Activated T-helper 17 cell treated with anti-CD3 and anti-CD28 coated beads, Interleukin-2, amount 50 U/mL, for 72 hours (primary cell): Measurements from ENCODE around the gene SUFU. TPM values are rescaled to one million over a fixed set of nuclear protein-coding genes. Genes with fewer than 3 reads are reported as not detected.

ENCODE experiments used
- ATAC-seq: fragments of 150-1000 bp; cut with Tn5 transposase; replicated peaks from 2 replicates; pipeline ENCODE4 v1.10.0; 2021; ENCODE audit warnings: mild to moderate bottlenecking, moderate library complexity
- H3K27ac Mint-ChIP-seq: one replicate; pipeline ENCODE4 v1.8.0; 2022; ENCODE audit warnings: mixed read lengths
- H3K27me3 Mint-ChIP-seq: one replicate; pipeline ENCODE4 v1.8.0; 2022; ENCODE audit warnings: mixed read lengths
- H3K36me3 Mint-ChIP-seq: one replicate; pipeline ENCODE4 v1.8.0; 2022; ENCODE audit warnings: low read depth, mild to moderate bottlenecking, mixed read lengths
- H3K4me1 Mint-ChIP-seq: one replicate; pipeline ENCODE4 v1.8.0; 2022; ENCODE audit warnings: mixed read lengths
- H3K4me3 Mint-ChIP-seq: one replicate; pipeline ENCODE4 v1.8.0; 2022; ENCODE audit warnings: mild to moderate bottlenecking, mixed read lengths
- H3K9me3 Mint-ChIP-seq: one replicate; pipeline ENCODE4 v1.8.0; 2022; ENCODE audit warnings: mixed read lengths
- total RNA-seq, 2 donors: library from RNA; stranded (reverse); gene quantifications; one replicate each; pipeline ENCODE4 v1.2.3, GENCODE V29; 2022

SUFU gene
- total RNA-seq, 2 donors from 2014 or later, result 11.1 to 16.2 TPM

DNA sequence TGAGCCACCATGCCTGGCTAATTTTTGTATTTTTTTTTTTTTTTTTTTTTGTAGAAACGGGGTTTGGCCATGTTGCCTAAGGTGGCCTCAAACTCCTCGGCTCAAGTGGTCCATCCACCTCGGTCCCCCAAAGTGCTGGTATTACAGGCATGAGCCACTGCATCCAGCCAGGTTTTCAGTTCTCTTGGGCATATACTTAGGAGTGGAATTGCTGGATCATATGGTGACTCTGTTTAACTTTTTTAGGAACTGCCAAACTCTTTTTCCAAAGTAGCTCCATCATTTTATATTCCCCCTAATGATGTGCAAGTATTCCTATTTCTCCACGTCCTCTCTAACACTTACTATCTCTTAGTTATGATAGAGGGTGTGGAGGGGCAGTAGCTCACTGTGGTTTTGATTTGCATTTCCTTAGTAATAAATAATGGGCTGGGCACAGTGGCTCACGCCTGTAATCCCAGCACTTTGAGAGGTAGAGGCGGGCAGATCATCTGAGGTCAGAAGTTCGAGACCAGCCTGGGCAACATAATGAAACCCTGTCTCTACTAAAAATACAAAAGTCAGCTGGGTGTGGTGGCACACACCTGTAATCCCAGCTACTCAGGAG is 41.6 kb downstream of the SUFU start:
- H3K4me1 Mint-ChIP-seq, result peaks cover 7% of the 10 kb centered on the region
- no peak overlapping the region for H3K4me3 Mint-ChIP-seq
- peaks cover 17% of the 10 kb centered on the region for H3K36me3 Mint-ChIP-seq
- no peak overlapping the region for H3K27ac Mint-ChIP-seq
- no peaks in the 10 kb centered on the region for H3K9me3 Mint-ChIP-seq
- H3K27me3 Mint-ChIP-seq, result no peaks in the 10 kb centered on the region
- ATAC-seq, result no peak

GRCh38 chr10:102545997-102546396 is 42.2 kb downstream of the SUFU start:
- Mint-ChIP-seq H3K36me3 (peaks cover 23% of the 10 kb centered on the region), H3K9me3 (no peaks in the 10 kb centered on the region), H3K4me3 (no peak overlapping the region), H3K4me1 (peaks cover 7% of the 10 kb centered on the region), H3K27ac (no peak overlapping the region), H3K27me3 (no peaks in the 10 kb centered on the region)
- ATAC-seq, result no peak

- H3K4me1 Mint-ChIP-seq, result peaks cover 7% of the 10 kb centered on the region
- no peak overlapping the region for H3K27ac Mint-ChIP-seq
- no peak overlapping the region for H3K4me3 Mint-ChIP-seq
- no peaks in the 10 kb centered on the region for H3K27me3 Mint-ChIP-seq
- H3K36me3 Mint-ChIP-seq, result peaks cover 30% of the 10 kb centered on the region
- ATAC-seq, result no peak
- no peaks in the 10 kb centered on the region for H3K9me3 Mint-ChIP-seq
These were observed 43.0 kb downstream of the SUFU start for GRCh38 chr10:102546606-102547320.

- Mint-ChIP-seq H3K27me3 (no peaks in the 10 kb centered on the region), H3K9me3 (no peaks in the 10 kb centered on the region), H3K36me3 (peaks cover 41% of the 10 kb centered on the region), H3K4me3 (no peak overlapping the region), H3K27ac (no peak overlapping the region), H3K4me1 (peaks cover 4% of the 10 kb centered on the region)
- ATAC-seq, result no peak
These were observed 45.8 kb downstream of the SUFU start for GRCh38 chr10:102549549-102549948.

DNA sequence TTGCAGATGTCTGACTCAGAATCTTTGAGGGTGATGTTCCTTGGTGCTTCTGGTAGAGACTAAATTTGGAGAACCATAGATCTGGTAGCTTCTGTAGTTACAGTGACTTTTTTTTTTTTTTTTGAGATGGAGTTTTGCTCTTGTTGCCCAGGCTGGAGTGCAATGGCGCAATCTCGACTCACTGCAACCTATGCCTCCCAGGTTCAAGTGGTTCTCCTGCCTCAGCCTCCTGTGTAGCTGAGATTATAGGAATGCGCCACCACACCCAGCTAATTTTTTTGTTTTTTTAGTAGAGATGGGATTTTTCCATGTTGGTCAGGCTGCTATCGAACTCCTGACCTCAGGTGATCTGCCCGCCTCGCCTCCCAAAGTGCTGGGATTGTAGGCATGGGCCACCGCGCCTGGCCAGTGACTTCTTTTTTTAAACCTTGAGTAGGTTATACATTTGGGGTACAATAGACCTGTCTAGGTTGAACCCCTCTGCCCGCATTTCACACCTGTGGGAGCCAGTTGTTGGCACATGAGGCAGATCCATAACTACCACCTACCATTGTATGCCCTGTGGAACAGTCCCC is 47.0 kb downstream of the SUFU start:
- peaks cover 43% of the 10 kb centered on the region for H3K36me3 Mint-ChIP-seq
- no peak for ATAC-seq
- H3K4me3 Mint-ChIP-seq, result no peak overlapping the region
- H3K27ac Mint-ChIP-seq, result no peak overlapping the region
- H3K9me3 Mint-ChIP-seq, result no peaks in the 10 kb centered on the region
- H3K4me1 Mint-ChIP-seq, result peaks cover 6% of the 10 kb centered on the region
- no peaks in the 10 kb centered on the region for H3K27me3 Mint-ChIP-seq

DNA sequence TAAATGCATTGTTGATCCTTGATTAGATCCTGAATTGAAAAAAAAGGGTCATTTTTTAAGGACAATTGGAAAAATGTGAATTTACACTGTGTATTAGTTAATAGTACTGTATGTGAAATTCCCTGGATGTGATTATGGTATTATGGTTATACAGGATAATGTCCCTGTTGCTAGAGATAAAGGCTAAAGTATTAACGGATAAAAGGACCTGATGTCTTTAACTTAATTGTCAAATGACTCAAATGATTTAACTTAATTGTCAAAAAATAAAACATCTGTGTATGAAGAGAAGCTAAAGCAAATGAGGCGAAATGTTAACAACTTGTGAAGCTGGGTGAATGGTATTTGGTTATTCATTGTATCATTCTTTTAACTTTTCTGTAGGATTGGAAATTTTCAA is 48.8 kb downstream of the SUFU start:
- no peak overlapping the region for H3K27ac Mint-ChIP-seq
- H3K4me3 Mint-ChIP-seq, result no peak overlapping the region
- H3K4me1 Mint-ChIP-seq, result peaks cover 13% of the 10 kb centered on the region
- no peaks in the 10 kb centered on the region for H3K27me3 Mint-ChIP-seq
- ATAC-seq, result no peak
- no peaks in the 10 kb centered on the region for H3K9me3 Mint-ChIP-seq
- H3K36me3 Mint-ChIP-seq, result peaks cover 43% of the 10 kb centered on the region

DNA sequence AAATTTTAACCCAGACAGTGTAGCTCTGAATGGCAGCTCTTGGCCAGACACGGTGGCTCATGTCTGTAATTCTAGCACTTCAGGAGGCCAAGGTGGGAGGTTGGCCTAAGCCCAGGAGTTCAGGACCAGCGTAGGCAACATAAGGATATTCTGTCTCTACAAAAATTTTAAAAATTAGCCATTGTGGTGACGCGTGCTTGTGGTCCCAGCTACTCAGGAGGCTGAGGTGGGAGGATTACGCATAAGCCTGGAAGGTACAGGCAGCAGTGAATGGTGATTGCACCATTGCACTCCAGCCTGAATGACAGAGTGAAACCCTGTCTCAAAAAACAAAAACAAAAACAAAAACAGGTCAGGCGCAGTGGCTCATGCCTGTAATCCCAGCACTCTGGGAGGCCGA is 50.0 kb downstream of the SUFU start:
- H3K4me3 Mint-ChIP-seq, result no peak overlapping the region
- peaks cover 13% of the 10 kb centered on the region for H3K4me1 Mint-ChIP-seq
- ATAC-seq, result no peak
- no peak overlapping the region for H3K27ac Mint-ChIP-seq
- H3K9me3 Mint-ChIP-seq, result no peaks in the 10 kb centered on the region
- peaks cover 43% of the 10 kb centered on the region for H3K36me3 Mint-ChIP-seq
- H3K27me3 Mint-ChIP-seq, result no peaks in the 10 kb centered on the region

DNA sequence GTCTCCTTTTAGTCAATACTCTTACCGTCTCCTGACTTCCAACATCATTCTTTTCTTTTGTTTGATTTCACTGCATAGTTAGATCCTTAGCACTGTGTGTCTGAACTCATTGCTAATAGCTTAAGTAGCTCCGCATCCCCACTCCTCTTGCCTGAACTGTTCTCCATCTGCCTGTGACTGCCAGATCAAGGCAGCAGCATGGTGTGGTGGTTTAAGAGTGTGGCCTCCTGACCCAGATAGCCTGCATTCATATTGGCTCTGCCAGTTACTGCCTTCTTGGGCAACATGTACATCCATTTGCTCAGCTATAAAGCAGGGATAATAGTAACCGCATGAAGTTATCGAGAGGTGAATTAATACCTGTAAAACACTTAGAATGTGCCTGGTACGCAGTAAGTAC is 50.8 kb downstream of the SUFU start:
- ATAC-seq, result no peak
- peaks cover 38% of the 10 kb centered on the region for H3K36me3 Mint-ChIP-seq
- peaks cover 13% of the 10 kb centered on the region for H3K4me1 Mint-ChIP-seq
- no peaks in the 10 kb centered on the region for H3K9me3 Mint-ChIP-seq
- H3K4me3 Mint-ChIP-seq, result no peak overlapping the region
- H3K27ac Mint-ChIP-seq, result no peak overlapping the region
- H3K27me3 Mint-ChIP-seq, result no peaks in the 10 kb centered on the region

GRCh38 chr10:102555781-102556328 is 52.1 kb downstream of the SUFU start:
- H3K27ac Mint-ChIP-seq, result peak overlapping the region; percentile 66
- H3K9me3 Mint-ChIP-seq, result no peaks in the 10 kb centered on the region
- no peak overlapping the region for H3K4me3 Mint-ChIP-seq
- H3K4me1 Mint-ChIP-seq, result peaks cover 13% of the 10 kb centered on the region
- H3K36me3 Mint-ChIP-seq, result peaks cover 25% of the 10 kb centered on the region
- ATAC-seq, result no peak
- H3K27me3 Mint-ChIP-seq, result no peaks in the 10 kb centered on the region

DNA sequence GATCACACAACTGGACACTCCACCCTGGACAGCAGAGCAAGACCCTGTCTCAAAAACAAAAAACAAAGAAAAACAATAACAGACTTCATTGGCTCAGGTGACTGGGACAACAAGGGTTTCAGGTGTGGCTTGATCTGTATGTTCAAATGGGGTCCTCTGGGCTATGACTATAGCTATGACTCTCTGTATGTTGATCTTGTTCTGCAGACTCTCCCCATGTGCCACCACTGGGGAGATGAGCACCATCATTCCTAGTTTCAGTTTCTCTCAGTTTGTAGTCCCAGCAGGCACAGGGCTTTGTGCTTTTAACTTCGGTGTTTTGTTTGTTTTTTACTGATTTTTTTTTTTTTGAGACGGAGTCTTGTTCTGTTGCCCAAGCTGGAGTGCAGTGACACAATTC is 53.8 kb downstream of the SUFU start:
- Mint-ChIP-seq H3K4me1 (peaks cover 13% of the 10 kb centered on the region), H3K36me3 (peaks cover 9% of the 10 kb centered on the region), H3K27ac (no peak overlapping the region), H3K27me3 (no peaks in the 10 kb centered on the region), H3K4me3 (no peak overlapping the region), H3K9me3 (no peaks in the 10 kb centered on the region)
- ATAC-seq, result peak; percentile 60

DNA sequence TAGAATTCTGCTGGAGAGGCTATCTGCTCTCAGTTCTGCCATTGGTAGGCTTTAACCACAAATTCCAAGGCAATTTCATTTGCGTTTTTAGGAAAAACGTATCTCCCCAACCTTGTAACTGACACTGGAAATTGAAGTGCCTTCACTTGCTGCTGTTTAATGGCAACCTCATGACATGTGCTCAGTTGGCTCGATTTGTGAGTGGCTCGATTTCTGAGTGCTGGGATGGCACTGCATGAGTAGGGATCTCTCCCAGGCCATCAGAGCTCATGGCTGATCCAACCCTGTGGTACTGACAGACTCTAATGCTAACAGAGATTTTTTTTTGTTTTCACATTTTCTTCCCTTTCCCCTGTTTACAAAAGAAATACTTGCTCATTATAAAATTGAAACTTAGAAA is 56.0 kb downstream of the SUFU start:
- Mint-ChIP-seq H3K27me3 (no peaks in the 10 kb centered on the region), H3K27ac (peak overlapping the region; percentile 40), H3K4me1 (peaks cover 8% of the 10 kb centered on the region), H3K36me3 (peaks cover 11% of the 10 kb centered on the region), H3K9me3 (no peaks in the 10 kb centered on the region), H3K4me3 (no peak overlapping the region)
- ATAC-seq, result no peak

DNA sequence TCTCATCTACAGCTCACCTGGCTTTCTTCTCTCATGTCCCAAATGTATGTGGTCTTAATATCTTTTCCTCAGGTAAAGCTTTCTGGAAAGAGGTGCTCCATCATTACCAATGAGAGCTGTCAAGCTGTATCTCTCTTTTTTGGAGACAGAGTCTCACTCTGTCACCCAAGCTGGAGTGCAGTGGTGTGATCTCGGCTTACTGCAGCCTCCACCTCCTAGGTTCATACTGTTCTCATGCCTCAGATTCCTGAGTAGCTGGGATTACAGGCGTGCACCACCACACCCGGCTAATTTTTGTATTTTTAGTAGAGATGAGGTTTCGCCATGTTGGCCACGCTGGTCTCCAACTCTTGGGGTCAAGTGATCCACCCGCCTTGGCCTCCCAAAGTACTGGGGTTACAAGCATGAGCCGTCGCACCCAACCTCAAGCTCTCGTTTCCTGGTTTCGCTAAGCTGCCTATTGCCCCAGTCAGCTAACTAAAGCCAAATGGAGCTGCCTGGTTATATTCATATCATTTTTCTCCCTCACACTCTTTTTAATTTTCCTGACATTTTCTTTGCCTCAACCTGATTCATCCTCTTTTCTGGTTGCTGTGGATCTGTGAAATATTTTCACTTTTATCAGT is 60.5 kb downstream of the SUFU start:
- no peaks in the 10 kb centered on the region for H3K27me3 Mint-ChIP-seq
- no peak for ATAC-seq
- H3K36me3 Mint-ChIP-seq, result peaks cover 11% of the 10 kb centered on the region
- no peaks in the 10 kb centered on the region for H3K4me1 Mint-ChIP-seq
- no peaks in the 10 kb centered on the region for H3K9me3 Mint-ChIP-seq
- H3K27ac Mint-ChIP-seq, result no peak overlapping the region
- H3K4me3 Mint-ChIP-seq, result no peak overlapping the region

DNA sequence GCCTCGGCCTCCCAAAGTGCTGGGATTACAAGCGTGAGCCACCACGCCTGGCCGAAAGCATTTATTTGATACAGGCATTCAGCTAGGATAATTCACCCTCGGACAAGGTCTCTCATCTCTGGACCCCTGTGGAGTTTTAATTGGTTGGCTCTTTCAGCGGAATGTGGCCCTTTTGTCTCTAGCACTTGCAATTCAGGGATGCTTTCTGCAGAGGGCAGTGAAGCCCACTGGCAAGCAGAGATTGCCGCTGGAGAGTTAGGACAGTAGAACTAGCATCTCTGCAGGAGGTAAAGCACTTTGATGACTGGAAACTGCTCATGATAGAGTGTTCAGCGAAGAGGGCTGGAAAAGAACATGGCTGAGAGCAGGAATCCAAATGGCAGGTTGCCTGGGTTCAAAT is 62.0 kb downstream of the SUFU start:
- Mint-ChIP-seq H3K27ac (no peak overlapping the region), H3K27me3 (no peaks in the 10 kb centered on the region), H3K4me3 (no peak overlapping the region), H3K9me3 (no peaks in the 10 kb centered on the region), H3K4me1 (peaks cover 4% of the 10 kb centered on the region), H3K36me3 (peaks cover 11% of the 10 kb centered on the region)
- no peak for ATAC-seq

DNA sequence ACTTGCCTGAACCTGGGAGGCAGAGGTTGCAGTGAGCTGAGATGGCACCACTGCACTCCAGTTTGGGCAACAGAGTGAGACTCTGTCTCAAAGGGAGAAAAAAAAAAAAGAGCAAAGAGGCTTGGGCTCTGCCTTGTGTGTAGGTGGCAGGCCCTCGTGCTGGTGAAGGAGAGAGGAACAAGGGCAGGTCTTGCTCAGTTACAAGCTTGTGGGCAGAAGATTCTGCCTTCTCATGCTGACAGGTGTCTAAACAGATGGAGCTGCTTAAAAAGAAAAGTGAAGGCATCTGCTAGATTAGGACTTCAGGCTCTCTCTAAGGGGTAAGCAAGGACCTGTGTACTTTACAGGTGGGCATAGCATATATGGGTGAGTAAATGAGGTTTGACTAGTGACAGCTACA is 75.0 kb downstream of the SUFU start:
- Mint-ChIP-seq H3K27me3 (no peaks in the 10 kb centered on the region), H3K4me1 (peaks cover 12% of the 10 kb centered on the region), H3K4me3 (peak overlapping the region; percentile 12), H3K27ac (peak overlapping the region; percentile 80), H3K9me3 (no peaks in the 10 kb centered on the region), H3K36me3 (no peaks in the 10 kb centered on the region)
- ATAC-seq, result no peak

DNA sequence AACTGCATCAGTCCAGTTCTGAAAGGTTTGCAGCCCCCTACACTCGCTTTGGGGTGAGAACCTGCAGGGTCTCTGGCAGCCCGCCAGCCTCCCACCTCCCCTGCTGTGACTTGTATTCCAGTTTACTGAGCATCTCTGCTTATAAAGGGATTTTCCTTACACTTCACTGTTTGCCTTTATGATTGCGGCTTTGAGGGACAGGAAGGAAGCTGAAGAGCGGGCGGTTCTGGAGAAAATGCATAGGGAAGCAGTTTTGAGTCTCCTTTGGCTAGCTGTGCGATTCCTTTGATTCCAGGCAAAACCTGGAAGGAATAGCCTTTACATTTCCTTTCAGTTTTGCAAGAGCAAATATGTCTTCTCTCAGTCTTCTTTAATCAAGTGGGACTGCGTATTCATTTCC is 75.6 kb downstream of the SUFU start:
- Mint-ChIP-seq H3K4me1 (peaks cover 12% of the 10 kb centered on the region), H3K4me3 (peak overlapping the region; percentile 12), H3K27ac (peak overlapping the region; percentile 80), H3K36me3 (no peaks in the 10 kb centered on the region), H3K27me3 (no peaks in the 10 kb centered on the region), H3K9me3 (no peaks in the 10 kb centered on the region)
- no peak for ATAC-seq
